Gastrocnemius medialis (tissue), 4 donors: ENCODE data around the gene CAMK4.

Source experiments
- CTCF ChIP-seq, 5 experiments: fragments of 450-650 bp in 3 of 5; fragments of 200-600 bp in 2 of 5; sonication (generic) in 2 of 5; IDR thresholded peaks in 4 of 5; conservative IDR thresholded peaks in 1 of 5; 1 replicate in 4 of 5; 2 replicates in 1 of 5; pipeline ENCODE4 v1.5.1; 2016 to 2019; ENCODE audit warnings: antibody characterized with exemption in 5 of 5, mild to moderate bottlenecking in 3 of 5, moderate library complexity in 3 of 5
- POLR2A ChIP-seq, 2 donors: fragments of 450-650 bp; IDR thresholded peaks; one replicate each; pipeline ENCODE4 v1.6.1; 2017; ENCODE audit warnings: antibody characterized with exemption in 2 of 2, mild to moderate bottlenecking in 2 of 2, moderate library complexity in 2 of 2

- TF ChIP-seq CTCF (IDR thresholded peaks at IDR 0.05 in 4 of 5, conservative IDR thresholded peaks at IDR 0.05 in 1 of 5) (no peak), POLR2A (IDR thresholded peaks at IDR 0.05) (no peak)
Observed at GRCh38 chr5:111517853-111518501, 293.8 kb downstream of the CAMK4 start.
